ENCODE measurements around the gene OR51M1. TPM values are rescaled to one million over a fixed set of nuclear protein-coding genes. Genes with fewer than 3 reads are reported as not detected.
"Not testable (repeated sequence)": the region's sequence is repeated elsewhere in the genome, so short reads cannot be mapped to it uniquely, and the experiment has no call there.

The OR51M1 gene
- polyA plus RNA-seq, 3 donors: not detected

GRCh38 chr11:5349550-5349949 lies 34.1 kb upstream of the OR51M1 start:
- WGBS (ENCODE audit: insufficient coverage): no CpG with 5 or more reads among the region's 1 CpG
- Mint-ChIP-seq H3K4me1 (no peaks in the 10 kb centered on the region), H3K36me3 (no peaks in the 10 kb centered on the region), H3K4me3 (no peak overlapping the region), H3K9me3 (peaks cover 0 to 8% (median 0%) of the 10 kb centered on the region in 7 donors), H3K27ac (no peak overlapping the region), H3K27me3 (ENCODE audit: low read depth in 3 of 3) (peaks cover 0 to 4% (median 0%) of the 10 kb centered on the region in 3 donors)
- no peaks in the 10 kb centered on the region for H4K20me1 ChIP-seq (ENCODE audit: insufficient read depth, low read length)
- H3K4me3 ChIP-seq (replicated peaks in 1 of 3; ENCODE audit: low read depth in 2 of 3, low read length in 3 of 3): no peak overlapping the region
- no peak for DNase-seq
- H3K4me2 ChIP-seq (replicated peaks; ENCODE audit: extremely low read depth, low read length, poor library complexity, severe bottlenecking): no peak overlapping the region
- no peak overlapping the region for H3K27ac ChIP-seq (ENCODE audit: low read depth in 1 of 2, low read length in 2 of 2)
- no peaks in the 10 kb centered on the region for H3K9me3 ChIP-seq (replicated peaks in 1 of 2; ENCODE audit: control insufficient read depth in 1 of 2, insufficient read depth in 1 of 2, low read length in 2 of 2)
- no peaks in the 10 kb centered on the region for H3K4me1 ChIP-seq (ENCODE audit: control insufficient read depth in 1 of 2, insufficient read depth in 2 of 2, low read length in 2 of 2)
- H3K9ac ChIP-seq (ENCODE audit: insufficient read depth, low read length, poor library complexity, severe bottlenecking): no peak overlapping the region
- TF ChIP-seq CTCF (IDR thresholded peaks at IDR 0.05): no peak
- no peaks in the 10 kb centered on the region for H3K27me3 ChIP-seq (ENCODE audit: control insufficient read depth in 2 of 2, insufficient read depth in 2 of 2, low read length in 2 of 2)
- intact Hi-C loops (cut with micrococcal nuclease): loop anchor here in 1 of 2 donors (5.0 kb wide), 1 partner anchor 282 kb away; the partner anchor contains the start of gene OR52E1
- H3K36me3 ChIP-seq (replicated peaks in 1 of 2; ENCODE audit: control insufficient read depth in 1 of 2, insufficient read depth in 2 of 2, low read length in 2 of 2): no peaks in the 10 kb centered on the region
- H3K79me2 ChIP-seq (ENCODE audit: insufficient read depth, low read length): no peaks in the 10 kb centered on the region
- H2AFZ ChIP-seq (ENCODE audit: insufficient read depth, low read depth, low read length, poor library complexity, severe bottlenecking): no peak overlapping the region

- H3K9me3 Mint-ChIP-seq: peaks cover 0 to 16% (median 0%) of the 10 kb centered on the region in 7 donors
- H3K79me2 ChIP-seq (ENCODE audit: insufficient read depth, low read length): no peaks in the 10 kb centered on the region
- no peaks in the 10 kb centered on the region for H3K9me3 ChIP-seq (replicated peaks in 1 of 2; ENCODE audit: control insufficient read depth in 1 of 2, insufficient read depth in 1 of 2, low read length in 2 of 2)
- no peak within 1 kb of the TSS for H2AFZ ChIP-seq (ENCODE audit: insufficient read depth, low read depth, low read length, poor library complexity, severe bottlenecking)
- H3K27me3 ChIP-seq (ENCODE audit: control insufficient read depth in 2 of 2, insufficient read depth in 2 of 2, low read length in 2 of 2): no peaks in the 10 kb centered on the region
- no peaks in the 10 kb centered on the region for H3K36me3 Mint-ChIP-seq
- no peak within 1 kb of the TSS for H3K9ac ChIP-seq (ENCODE audit: insufficient read depth, low read length, poor library complexity, severe bottlenecking)
- WGBS (ENCODE audit: insufficient coverage): no CpG with 5 or more reads among the region's 1 CpG
- no peaks in the 10 kb centered on the region for H3K4me1 Mint-ChIP-seq
- H3K4me3 Mint-ChIP-seq: no peak within 1 kb of the TSS
- no peak within 1 kb of the TSS for H3K4me2 ChIP-seq (replicated peaks; ENCODE audit: extremely low read depth, low read length, poor library complexity, severe bottlenecking)
- H3K4me3 ChIP-seq (replicated peaks in 1 of 3; ENCODE audit: low read depth in 2 of 3, low read length in 3 of 3): no peak within 1 kb of the TSS
- DNase-seq: no peak
- H3K36me3 ChIP-seq (replicated peaks in 1 of 2; ENCODE audit: control insufficient read depth in 1 of 2, insufficient read depth in 2 of 2, low read length in 2 of 2): no peaks in the 10 kb centered on the region
- no peaks in the 10 kb centered on the region for H4K20me1 ChIP-seq (ENCODE audit: insufficient read depth, low read length)
- no peak for TF ChIP-seq CTCF (IDR thresholded peaks at IDR 0.05)
- H3K4me1 ChIP-seq (ENCODE audit: control insufficient read depth in 1 of 2, insufficient read depth in 2 of 2, low read length in 2 of 2): no peaks in the 10 kb centered on the region
- peaks cover 0 to 5% (median 0%) of the 10 kb centered on the region in 3 donors for H3K27me3 Mint-ChIP-seq (ENCODE audit: low read depth in 3 of 3)
- no peak within 1 kb of the TSS for H3K27ac ChIP-seq (ENCODE audit: low read depth in 1 of 2, low read length in 2 of 2)
- intact Hi-C loops (cut with micrococcal nuclease): no loop called here
- no peak within 1 kb of the TSS for H3K27ac Mint-ChIP-seq
Observed at GRCh38 chr11:5351208-5351607, 32.4 kb upstream of the OR51M1 start, which contains the start of gene OR51B6. Gene OR51B6 (plus strand): TSS chr11:5351508. CDS start chr11:5351508, 0 bp downstream.

- intact Hi-C loops (cut with micrococcal nuclease); H3K36me3 Mint-ChIP-seq; H3K4me3 ChIP-seq (replicated peaks in 1 of 3; ENCODE audit: low read depth in 2 of 3, low read length in 3 of 3); H3K4me2 ChIP-seq (replicated peaks; ENCODE audit: extremely low read depth, low read length, poor library complexity, severe bottlenecking); DNase-seq; H3K27me3 Mint-ChIP-seq (ENCODE audit: low read depth in 3 of 3); H2AFZ ChIP-seq (ENCODE audit: insufficient read depth, low read depth, low read length, poor library complexity, severe bottlenecking); H3K27me3 ChIP-seq (ENCODE audit: control insufficient read depth in 2 of 2, insufficient read depth in 2 of 2, low read length in 2 of 2); H3K4me1 ChIP-seq (ENCODE audit: control insufficient read depth in 1 of 2, insufficient read depth in 2 of 2, low read length in 2 of 2); H3K4me3 Mint-ChIP-seq; H3K36me3 ChIP-seq (replicated peaks in 1 of 2; ENCODE audit: control insufficient read depth in 1 of 2, insufficient read depth in 2 of 2, low read length in 2 of 2); H3K79me2 ChIP-seq (ENCODE audit: insufficient read depth, low read length); H3K4me1 Mint-ChIP-seq; H3K27ac Mint-ChIP-seq; H3K27ac ChIP-seq (ENCODE audit: low read depth in 1 of 2, low read length in 2 of 2); H4K20me1 ChIP-seq (ENCODE audit: insufficient read depth, low read length); H3K9ac ChIP-seq (ENCODE audit: insufficient read depth, low read length, poor library complexity, severe bottlenecking); H3K9me3 ChIP-seq (replicated peaks in 1 of 2; ENCODE audit: control insufficient read depth in 1 of 2, insufficient read depth in 1 of 2, low read length in 2 of 2): not testable (repeated sequence)
- no CpG with 5 or more reads among the region's 5 CpGs for WGBS (ENCODE audit: insufficient coverage)
- H3K9me3 Mint-ChIP-seq: peaks cover 0 to 16% (median 3%) of the 10 kb centered on the region in 7 donors
Observed at GRCh38 chr11:5356031-5356430, 27.6 kb upstream of the OR51M1 start.

Measured in CD14-positive monocyte (primary cell).